Kidney epithelial cell (primary cell): ENCODE results near the gene EIF4G2. TPM values are rescaled to one million over a fixed set of nuclear protein-coding genes. Genes with fewer than 3 reads are reported as not detected.

Experiments used
- DNase-seq: peaks from one replicate; pipeline ENCODE4 v3.0.0-alpha.2; 2010; ENCODE audit warnings: low read depth
- H3K27me3 ChIP-seq: 2 replicates; pipeline ENCODE4 v1.6.0; 2011; ENCODE audit warnings: low read length; ENCODE audit not compliant: control insufficient read depth, insufficient read depth
- H3K36me3 ChIP-seq: 2 replicates; pipeline ENCODE4 v1.5.1; 2011; ENCODE audit warnings: low read length; ENCODE audit not compliant: control insufficient read depth, insufficient read depth
- H3K4me3 ChIP-seq: 2 replicates; pipeline ENCODE4 v1.5.1; 2011; ENCODE audit warnings: low read depth, mild to moderate bottlenecking, control low read depth, low read length
- total RNA-seq: library from RNA; depleted of rRNA; stranded (reverse); fragments of >200 nt; gene quantifications from 2 replicates; pipeline ENCODE4 v1.2.3, GENCODE V29; 2015
- TF ChIP-seq, protein P1 (sequence below): IDR thresholded peaks from 2 replicates; pipeline ENCODE4 v1.5.1; 2011; ENCODE audit warnings: mild to moderate bottlenecking, moderate library complexity, low read length, control low read depth, inconsistent platforms; ENCODE audit not compliant: insufficient read depth, poor library complexity, severe bottlenecking

Gene EIF4G2
- total RNA-seq, 1 donor from 2014 or later: 813 TPM

DNA sequence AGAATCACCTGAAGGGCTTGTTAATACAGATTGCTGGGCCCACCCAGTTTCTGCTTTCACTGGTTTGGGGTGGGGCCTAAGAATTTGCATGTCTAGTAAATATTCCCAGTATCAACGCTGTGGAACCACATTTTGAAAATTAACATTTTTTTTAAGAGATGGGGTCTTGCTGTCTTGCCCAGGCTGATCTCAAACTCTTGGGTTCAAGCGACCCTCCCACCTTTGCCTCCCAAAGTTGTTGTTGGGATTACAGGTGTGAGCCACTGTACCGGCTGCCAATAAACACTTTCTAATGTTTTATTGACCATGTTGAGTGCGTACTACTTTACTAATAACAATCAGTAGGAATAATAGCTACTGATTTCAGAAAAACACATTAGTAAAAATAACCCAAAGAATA lies 2.5 kb downstream of the EIF4G2 start:
- no peaks in the 10 kb centered on the region for H3K27me3 ChIP-seq
- peaks cover 8% of the 10 kb centered on the region for H3K36me3 ChIP-seq
- TF ChIP-seq, protein P1, sequence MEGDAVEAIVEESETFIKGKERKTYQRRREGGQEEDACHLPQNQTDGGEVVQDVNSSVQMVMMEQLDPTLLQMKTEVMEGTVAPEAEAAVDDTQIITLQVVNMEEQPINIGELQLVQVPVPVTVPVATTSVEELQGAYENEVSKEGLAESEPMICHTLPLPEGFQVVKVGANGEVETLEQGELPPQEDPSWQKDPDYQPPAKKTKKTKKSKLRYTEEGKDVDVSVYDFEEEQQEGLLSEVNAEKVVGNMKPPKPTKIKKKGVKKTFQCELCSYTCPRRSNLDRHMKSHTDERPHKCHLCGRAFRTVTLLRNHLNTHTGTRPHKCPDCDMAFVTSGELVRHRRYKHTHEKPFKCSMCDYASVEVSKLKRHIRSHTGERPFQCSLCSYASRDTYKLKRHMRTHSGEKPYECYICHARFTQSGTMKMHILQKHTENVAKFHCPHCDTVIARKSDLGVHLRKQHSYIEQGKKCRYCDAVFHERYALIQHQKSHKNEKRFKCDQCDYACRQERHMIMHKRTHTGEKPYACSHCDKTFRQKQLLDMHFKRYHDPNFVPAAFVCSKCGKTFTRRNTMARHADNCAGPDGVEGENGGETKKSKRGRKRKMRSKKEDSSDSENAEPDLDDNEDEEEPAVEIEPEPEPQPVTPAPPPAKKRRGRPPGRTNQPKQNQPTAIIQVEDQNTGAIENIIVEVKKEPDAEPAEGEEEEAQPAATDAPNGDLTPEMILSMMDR: no peak
- DNase-seq: no peak
- no peak overlapping the region for H3K4me3 ChIP-seq

DNA sequence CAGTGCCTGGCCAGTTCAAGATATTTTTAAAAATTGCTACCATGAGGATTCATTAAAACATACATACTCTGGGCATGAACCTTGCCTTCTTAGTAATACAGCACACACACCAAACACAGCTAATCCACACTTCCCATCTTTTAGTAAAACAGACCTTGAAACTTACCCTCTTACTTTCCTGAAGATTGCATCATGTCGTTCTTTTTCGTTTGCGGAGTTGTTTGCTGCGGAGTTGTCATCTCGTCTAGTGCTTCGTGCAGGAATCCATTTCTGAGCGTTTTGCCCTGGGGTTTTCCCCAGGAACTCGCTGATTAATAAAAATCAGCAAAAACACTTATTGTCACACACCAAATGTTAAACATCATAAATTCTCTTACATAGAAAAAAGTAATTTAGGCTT lies 3.0 kb downstream of the EIF4G2 start:
- Histone ChIP-seq H3K36me3 (peaks cover 8% of the 10 kb centered on the region), H3K27me3 (no peaks in the 10 kb centered on the region), H3K4me3 (no peak overlapping the region)
- no peak for DNase-seq
- TF ChIP-seq, protein P1: no peak

DNA sequence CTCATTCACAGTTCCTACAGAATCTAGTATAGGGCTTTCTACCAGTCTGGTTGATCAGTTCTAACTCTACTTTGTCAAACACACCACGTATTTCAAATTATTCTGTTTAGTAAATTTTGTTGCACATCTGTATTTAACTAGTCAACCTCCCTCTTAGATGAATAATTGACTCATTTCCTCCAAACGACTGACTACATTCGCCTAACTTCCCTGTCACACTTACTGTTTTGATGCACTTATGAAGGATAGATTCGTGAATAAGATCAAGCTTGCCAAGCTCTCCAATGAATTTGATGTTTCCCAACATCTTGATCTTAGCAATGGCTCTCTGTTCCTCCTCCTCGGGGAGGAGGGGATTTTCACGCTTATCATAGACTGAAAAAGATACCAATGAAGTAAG lies 5.0 kb downstream of the EIF4G2 start:
- Histone ChIP-seq H3K4me3 (no peak overlapping the region), H3K27me3 (no peaks in the 10 kb centered on the region), H3K36me3 (peaks cover 10% of the 10 kb centered on the region)
- TF ChIP-seq, protein P1: no peak
- no peak for DNase-seq

DNA sequence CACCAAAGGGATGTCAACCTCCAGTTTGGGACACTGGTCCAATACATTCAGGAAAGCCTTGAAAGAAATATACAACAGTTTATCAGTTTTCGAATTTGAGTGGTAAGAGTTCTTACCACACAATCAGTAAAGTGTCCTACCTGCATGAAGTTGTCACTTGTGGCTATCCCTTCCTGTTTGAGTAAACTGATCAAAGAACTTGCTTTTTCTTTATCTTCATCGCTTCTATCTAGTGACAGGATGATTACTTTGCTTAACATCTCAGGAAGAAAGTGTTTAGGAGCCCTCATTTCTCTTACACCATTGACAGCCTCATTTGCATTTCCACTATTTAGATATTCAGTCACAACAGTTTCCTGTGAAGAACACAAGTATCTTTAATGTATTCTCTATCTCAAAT lies 8.4 kb downstream of the EIF4G2 start:
- no peak for DNase-seq
- H3K27me3 ChIP-seq: no peaks in the 10 kb centered on the region
- H3K4me3 ChIP-seq: no peak overlapping the region
- TF ChIP-seq, protein P1: no peak
- H3K36me3 ChIP-seq: peaks cover 7% of the 10 kb centered on the region

DNA sequence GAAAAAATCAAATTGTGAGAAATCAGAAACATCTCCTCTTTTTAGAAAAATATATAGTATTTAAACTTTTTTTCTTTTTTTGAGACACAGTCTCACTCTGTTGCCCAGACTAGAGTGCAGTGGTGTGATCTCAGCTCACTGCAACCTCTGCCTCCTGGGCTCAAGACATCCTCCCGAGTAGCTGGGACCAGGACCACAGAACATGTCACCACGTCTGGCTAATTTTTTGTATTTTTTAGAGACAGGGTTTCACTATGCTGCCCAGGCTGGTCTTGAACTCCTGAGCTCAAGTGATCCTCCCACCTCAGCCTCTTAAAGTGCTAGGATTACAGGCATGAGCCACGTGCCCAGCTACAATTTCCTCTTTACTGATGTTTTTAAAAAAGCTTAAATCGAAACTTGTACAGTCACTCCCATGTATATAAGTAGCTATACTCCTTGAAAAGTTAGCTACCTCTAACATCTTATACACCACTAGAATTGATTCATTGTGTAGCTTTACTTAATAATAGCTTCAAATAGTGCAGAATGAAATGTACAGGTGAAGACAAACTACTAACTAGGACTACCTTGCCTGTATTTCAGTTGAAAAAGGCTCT lies 10.3 kb downstream of the EIF4G2 start:
- peaks cover 5% of the 10 kb centered on the region for H3K36me3 ChIP-seq
- TF ChIP-seq, protein P1: no peak
- no peak for DNase-seq

DNA sequence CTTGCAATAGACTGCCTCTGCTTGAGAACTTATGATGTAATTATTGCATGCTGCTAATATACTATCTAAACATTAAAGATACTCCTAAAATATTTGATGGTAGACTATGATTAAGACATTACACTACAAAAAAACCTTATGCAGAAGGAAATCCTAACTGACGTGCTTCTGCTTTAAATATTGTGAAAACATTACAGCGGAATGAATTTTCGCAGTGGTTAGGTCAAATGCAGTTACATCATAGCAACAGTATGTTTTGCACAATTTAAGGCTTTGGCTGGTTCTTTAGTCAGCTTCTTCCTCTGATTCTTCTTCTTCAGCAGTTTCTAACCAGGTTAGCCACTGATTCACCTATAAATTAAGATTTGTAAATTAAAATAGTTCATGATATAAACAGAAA lies 11.2 kb downstream of the EIF4G2 start:
- Histone ChIP-seq H3K27me3 (no peaks in the 10 kb centered on the region), H3K36me3 (peaks cover 5% of the 10 kb centered on the region), H3K4me3 (no peak overlapping the region)
- TF ChIP-seq, protein P1: no peak
- no peak for DNase-seq

More for the DNA sequence above, 10.3 kb downstream of the EIF4G2 start:
- Histone ChIP-seq H3K4me3 (no peak overlapping the region), H3K27me3 (no peaks in the 10 kb centered on the region)
